Kidney epithelial cell (primary cell): Measurements from ENCODE around the gene FOXJ3. TPM values are rescaled to one million over a fixed set of nuclear protein-coding genes. Genes with fewer than 3 reads are reported as not detected.

ENCODE experiments used
- DNase-seq: peaks from one replicate; pipeline ENCODE4 v3.0.0-alpha.2; 2010; ENCODE audit warnings: low read depth
- H3K27me3 ChIP-seq: 2 replicates; pipeline ENCODE4 v1.6.0; 2011; ENCODE audit warnings: low read length; ENCODE audit not compliant: control insufficient read depth, insufficient read depth
- H3K36me3 ChIP-seq: 2 replicates; pipeline ENCODE4 v1.5.1; 2011; ENCODE audit warnings: low read length; ENCODE audit not compliant: control insufficient read depth, insufficient read depth
- H3K4me3 ChIP-seq: 2 replicates; pipeline ENCODE4 v1.5.1; 2011; ENCODE audit warnings: low read depth, mild to moderate bottlenecking, control low read depth, low read length
- CTCF ChIP-seq: IDR thresholded peaks from 2 replicates; pipeline ENCODE4 v1.5.1; 2011; ENCODE audit warnings: mild to moderate bottlenecking, moderate library complexity, low read length, control low read depth, inconsistent platforms; ENCODE audit not compliant: insufficient read depth, poor library complexity, severe bottlenecking
- total RNA-seq: library from RNA; depleted of rRNA; stranded (reverse); fragments of >200 nt; gene quantifications from 2 replicates; pipeline ENCODE4 v1.2.3, GENCODE V29; 2015

The FOXJ3 gene
- total RNA-seq, 1 donor from 2014 or later = 28.6 TPM

- H3K36me3 ChIP-seq = no peaks in the 10 kb centered on the region
- H3K27me3 ChIP-seq = no peaks in the 10 kb centered on the region
- H3K4me3 ChIP-seq = no peak overlapping the region
- DNase-seq = no peak
- TF ChIP-seq CTCF = no peak
Observed at GRCh38 chr1:42324398-42325013, 10.5 kb downstream of the FOXJ3 start.

GRCh38 chr1:42323551-42323950 lies 11.5 kb downstream of the FOXJ3 start:
- H3K36me3 ChIP-seq = no peaks in the 10 kb centered on the region
- no peak for TF ChIP-seq CTCF
- no peak for DNase-seq
- H3K27me3 ChIP-seq = no peaks in the 10 kb centered on the region
- no peak overlapping the region for H3K4me3 ChIP-seq

DNA sequence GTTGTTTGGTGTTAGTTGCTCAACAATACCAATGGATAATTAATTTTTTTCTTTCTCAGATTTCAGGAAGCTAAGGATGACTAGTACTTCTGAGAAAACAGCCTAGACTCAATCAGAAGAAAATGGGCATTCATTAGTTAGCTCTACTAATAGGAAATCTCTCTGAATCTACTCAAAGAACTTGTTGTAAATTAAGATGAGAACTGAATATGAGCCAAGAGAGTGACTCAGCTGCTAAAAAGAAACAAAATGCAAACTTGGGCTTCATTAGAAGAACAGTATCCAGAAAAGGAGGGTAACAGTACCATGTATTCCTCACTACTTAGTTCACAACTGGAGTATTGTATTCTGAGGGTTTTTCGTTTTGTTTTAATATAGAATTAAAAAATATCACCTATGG lies 12.5 kb downstream of the FOXJ3 start:
- Histone ChIP-seq H3K27me3 (no peaks in the 10 kb centered on the region), H3K4me3 (no peak overlapping the region), H3K36me3 (no peaks in the 10 kb centered on the region)
- no peak for TF ChIP-seq CTCF
- no peak for DNase-seq

DNA sequence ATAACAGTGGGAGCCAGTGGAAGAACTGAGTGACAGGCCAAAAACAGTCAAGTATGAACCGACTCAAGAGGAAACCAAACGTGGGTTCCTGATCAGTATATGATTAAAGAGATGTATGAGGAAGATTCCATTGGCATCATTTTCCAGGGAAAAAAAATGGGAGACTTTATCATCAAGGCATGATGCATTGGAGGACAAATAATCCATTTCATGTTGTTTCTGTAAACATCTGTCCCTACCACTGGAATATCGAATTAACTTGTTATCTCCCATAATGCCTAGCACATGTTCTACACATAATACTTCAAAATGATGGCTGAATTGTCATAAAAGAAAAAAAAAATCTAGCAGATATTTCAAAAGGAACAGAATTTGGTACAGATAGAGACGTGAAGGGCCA lies 13.3 kb downstream of the FOXJ3 start:
- no peaks in the 10 kb centered on the region for H3K36me3 ChIP-seq
- no peak for TF ChIP-seq CTCF
- H3K4me3 ChIP-seq = no peak overlapping the region
- no peaks in the 10 kb centered on the region for H3K27me3 ChIP-seq
- DNase-seq = no peak

DNA sequence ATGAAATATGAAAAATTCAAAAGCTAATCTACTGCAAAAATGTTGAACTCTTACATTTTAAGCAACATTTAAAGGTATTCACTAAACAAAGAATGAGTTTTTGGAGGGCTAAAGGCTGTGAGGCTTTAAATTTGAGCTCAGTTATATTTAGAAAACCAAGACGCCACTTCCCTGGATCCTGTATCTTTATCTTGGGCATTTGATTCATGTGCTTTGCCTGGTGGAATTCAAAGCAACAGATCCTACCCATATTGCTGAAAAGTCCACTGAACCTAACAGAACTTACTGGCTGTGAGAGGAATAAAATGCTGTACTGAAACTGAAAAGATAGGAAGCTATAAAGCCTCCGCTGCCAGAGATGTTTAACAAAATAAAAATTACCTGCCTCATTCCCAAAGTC lies 14.3 kb downstream of the FOXJ3 start:
- no peak for TF ChIP-seq CTCF
- no peaks in the 10 kb centered on the region for H3K36me3 ChIP-seq

GRCh38 chr1:42319871-42320484 lies 15.1 kb downstream of the FOXJ3 start:
- TF ChIP-seq CTCF = no peak
- H3K27me3 ChIP-seq = no peaks in the 10 kb centered on the region
- H3K36me3 ChIP-seq = no peaks in the 10 kb centered on the region
- no peak for DNase-seq
- no peak overlapping the region for H3K4me3 ChIP-seq

More for the DNA sequence above, 14.3 kb downstream of the FOXJ3 start:
- no peaks in the 10 kb centered on the region for H3K27me3 ChIP-seq
- H3K4me3 ChIP-seq = no peak overlapping the region
- no peak for DNase-seq
